Skeletal muscle cell (primary cell): ENCODE measurements around the gene NRXN3.

Experiments used
- DNase-seq: peaks from one replicate; pipeline ENCODE4 v3.0.0-alpha.2; 2010; ENCODE audit warnings: low read depth
- H3K4me3 ChIP-seq: 2 replicates; pipeline ENCODE4 v1.5.1; 2011; ENCODE audit warnings: low read depth, mild to moderate bottlenecking, control low read depth, low read length, moderate library complexity

Gene NRXN3

GRCh38 chr14:79417961-79418360 is 1247.8 kb downstream of the NRXN3 start:
- DNase-seq: no peak
- H3K4me3 ChIP-seq: no peak overlapping the region

GRCh38 chr14:79418649-79419415 is 1248.7 kb downstream of the NRXN3 start:
- no peak overlapping the region for H3K4me3 ChIP-seq
- no peak for DNase-seq

- no peak overlapping the region for H3K4me3 ChIP-seq
- no peak for DNase-seq
Measured at GRCh38 chr14:79419571-79420327, 1249.6 kb downstream of the NRXN3 start.

GRCh38 chr14:79420725-79421124 is 1250.6 kb downstream of the NRXN3 start:
- DNase-seq: no peak
- H3K4me3 ChIP-seq: no peak overlapping the region

GRCh38 chr14:79421811-79422210 is 1251.6 kb downstream of the NRXN3 start:
- no peak overlapping the region for H3K4me3 ChIP-seq
- DNase-seq: no peak

GRCh38 chr14:79424462-79424861 is 1254.3 kb downstream of the NRXN3 start:
- H3K4me3 ChIP-seq: no peak overlapping the region
- DNase-seq: no peak

GRCh38 chr14:79426103-79426755 is 1256.1 kb downstream of the NRXN3 start:
- no peak for DNase-seq
- no peak overlapping the region for H3K4me3 ChIP-seq

- H3K4me3 ChIP-seq: no peak overlapping the region
- no peak for DNase-seq
Measured at GRCh38 chr14:79432640-79433039, 1262.5 kb downstream of the NRXN3 start.

- DNase-seq: no peak
- no peak overlapping the region for H3K4me3 ChIP-seq
Measured at GRCh38 chr14:79436335-79436734, 1266.2 kb downstream of the NRXN3 start.

GRCh38 chr14:79437951-79438350 is 1267.8 kb downstream of the NRXN3 start:
- no peak for DNase-seq
- no peak overlapping the region for H3K4me3 ChIP-seq

- DNase-seq: no peak
- H3K4me3 ChIP-seq: no peak overlapping the region
Measured at GRCh38 chr14:79438696-79439342, 1268.6 kb downstream of the NRXN3 start.

GRCh38 chr14:79442786-79443185 is 1272.6 kb downstream of the NRXN3 start:
- DNase-seq: no peak
- no peak overlapping the region for H3K4me3 ChIP-seq

- no peak for DNase-seq
- H3K4me3 ChIP-seq: no peak overlapping the region
Measured at GRCh38 chr14:79443602-79444001, 1273.4 kb downstream of the NRXN3 start.

- H3K4me3 ChIP-seq: no peak overlapping the region
- DNase-seq: no peak
Measured at GRCh38 chr14:79448960-79449359, 1278.8 kb downstream of the NRXN3 start.

GRCh38 chr14:79451601-79452000 is 1281.4 kb downstream of the NRXN3 start:
- no peak overlapping the region for H3K4me3 ChIP-seq
- DNase-seq: no peak

- no peak overlapping the region for H3K4me3 ChIP-seq
- DNase-seq: no peak
Measured at GRCh38 chr14:79453276-79453675, 1283.1 kb downstream of the NRXN3 start.

- no peak for DNase-seq
- no peak overlapping the region for H3K4me3 ChIP-seq
Measured at GRCh38 chr14:79464468-79464867, 1294.3 kb downstream of the NRXN3 start.

GRCh38 chr14:79465651-79466050 is 1295.5 kb downstream of the NRXN3 start:
- no peak for DNase-seq

GRCh38 chr14:79466938-79467527 is 1296.9 kb downstream of the NRXN3 start:
- DNase-seq: no peak

More at GRCh38 chr14:79465651-79466050, 1295.5 kb downstream of the NRXN3 start:
- H3K4me3 ChIP-seq: no peak overlapping the region

GRCh38 chr14:79467835-79468234 is 1297.7 kb downstream of the NRXN3 start:
- H3K4me3 ChIP-seq: no peak overlapping the region

More at GRCh38 chr14:79466938-79467527, 1296.9 kb downstream of the NRXN3 start:
- no peak overlapping the region for H3K4me3 ChIP-seq

More at GRCh38 chr14:79467835-79468234, 1297.7 kb downstream of the NRXN3 start:
- DNase-seq: no peak
